GM19395 (cell line): Measurements from ENCODE around the gene ALG14.
"Not testable (repeated sequence)": the region's sequence is repeated elsewhere in the genome, so short reads cannot be mapped to it uniquely, and the experiment has no call there.

Experiments used
- ATAC-seq: cut with Tn5 transposase; IDR thresholded peaks from one replicate; pipeline ENCODE4 v1.9.1; 2021; ENCODE audit warnings: mild to moderate bottlenecking, moderate library complexity; ENCODE audit not compliant: unreplicated experiment

Gene ALG14

DNA sequence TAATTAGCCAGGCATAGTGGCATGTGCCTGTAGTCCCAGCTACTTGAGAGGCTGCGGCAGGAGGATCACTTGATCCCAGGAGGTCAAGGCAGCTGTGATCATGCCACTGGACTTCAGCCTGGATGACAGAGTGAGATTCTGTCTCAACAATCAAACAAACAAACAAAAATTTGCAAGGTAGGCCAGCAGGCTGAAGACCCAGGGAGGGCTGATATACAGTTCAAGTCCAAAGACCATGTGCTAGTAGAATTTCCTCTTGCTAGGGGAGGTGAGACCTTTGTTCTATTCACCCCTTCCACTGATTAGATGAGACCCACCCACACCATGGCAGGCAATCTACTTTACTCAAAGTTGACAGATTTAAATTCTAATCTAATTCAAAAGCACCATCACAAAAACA, 114.7 kb downstream of the ALG14 start:
- ATAC-seq, result no peak

- ATAC-seq, result no peak
These were observed 116.8 kb downstream of the ALG14 start for GRCh38 chr1:94955767-94956632.

GRCh38 chr1:94954263-94955220, 118.2 kb downstream of the ALG14 start:
- no peak for ATAC-seq

DNA sequence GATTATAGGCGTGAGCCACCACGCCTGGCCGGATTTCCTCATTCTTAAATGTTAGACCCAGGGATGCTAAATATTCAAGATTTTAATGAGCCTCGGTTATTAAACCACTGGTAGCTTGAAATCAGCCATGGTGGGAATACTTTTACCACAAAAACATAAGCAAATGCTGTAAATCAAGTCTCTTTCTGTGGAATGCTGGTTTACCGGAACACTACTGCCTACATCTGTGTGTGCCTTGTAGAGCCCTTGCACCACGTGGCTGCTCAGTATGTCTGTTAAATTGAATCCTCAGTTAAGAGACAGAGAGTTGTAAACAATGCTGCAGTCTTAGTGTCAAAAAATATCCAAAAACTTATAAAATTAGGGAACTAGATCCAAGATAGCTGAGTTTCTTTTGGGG, 119.0 kb downstream of the ALG14 start:
- no peak for ATAC-seq

DNA sequence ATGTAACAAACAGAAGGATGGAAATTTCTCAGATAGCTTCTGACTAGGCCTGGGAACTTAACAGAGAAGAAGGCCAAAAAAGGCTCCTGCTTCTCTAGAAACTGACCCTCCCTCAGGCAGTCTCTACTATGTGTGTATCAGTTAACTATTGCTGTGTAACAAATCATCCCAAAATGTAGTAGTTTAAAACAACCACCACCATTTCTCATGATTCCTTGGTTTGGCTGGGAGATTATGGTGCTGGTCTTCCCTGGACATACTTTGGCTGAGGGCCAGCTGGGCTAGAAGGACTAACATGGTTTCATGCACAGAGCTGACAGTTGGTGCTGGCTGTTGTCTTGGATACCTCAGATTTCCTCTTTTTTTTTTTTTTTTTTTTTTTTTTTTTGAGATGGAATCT, 119.6 kb downstream of the ALG14 start:
- no peak for ATAC-seq

GRCh38 chr1:94952539-94952938, 120.2 kb downstream of the ALG14 start:
- no peak for ATAC-seq

DNA sequence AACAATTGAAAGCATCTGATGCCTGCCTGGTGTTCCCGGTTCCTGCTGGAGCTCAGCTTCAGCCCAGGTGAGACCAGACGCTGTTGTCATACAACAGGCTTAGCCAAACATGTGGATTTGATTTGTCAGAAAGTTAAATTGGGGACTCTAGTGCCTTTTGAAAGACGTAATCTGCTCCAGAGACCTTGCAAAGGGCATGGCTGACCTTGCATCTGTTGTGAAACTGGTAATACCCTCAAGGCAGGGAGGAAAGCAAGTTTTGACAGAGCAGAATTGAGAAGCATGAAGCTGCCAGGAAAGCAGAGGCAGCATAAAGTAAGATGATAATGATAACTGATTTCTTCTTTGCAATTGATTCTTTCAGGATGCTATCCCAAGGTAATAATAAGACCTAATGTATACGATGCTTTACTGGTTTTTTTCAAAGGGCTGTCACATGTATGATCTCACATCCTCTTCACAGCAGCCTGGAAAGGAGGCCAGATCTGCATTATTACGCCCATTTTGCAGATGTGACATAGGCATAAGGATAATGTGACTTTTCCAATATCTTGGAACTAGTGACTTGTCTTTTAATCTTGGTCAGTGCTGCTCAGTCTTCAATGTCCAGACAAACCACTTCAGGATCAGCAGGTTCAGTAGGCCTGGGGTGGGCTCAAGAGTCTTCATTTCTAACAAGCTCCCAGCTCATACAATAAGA, 121.1 kb downstream of the ALG14 start:
- ATAC-seq, result no peak

- no peak for ATAC-seq
These were observed 121.7 kb downstream of the ALG14 start for GRCh38 chr1:94951046-94951445.

GRCh38 chr1:94949681-94950661, 122.8 kb downstream of the ALG14 start:
- no peak for ATAC-seq

DNA sequence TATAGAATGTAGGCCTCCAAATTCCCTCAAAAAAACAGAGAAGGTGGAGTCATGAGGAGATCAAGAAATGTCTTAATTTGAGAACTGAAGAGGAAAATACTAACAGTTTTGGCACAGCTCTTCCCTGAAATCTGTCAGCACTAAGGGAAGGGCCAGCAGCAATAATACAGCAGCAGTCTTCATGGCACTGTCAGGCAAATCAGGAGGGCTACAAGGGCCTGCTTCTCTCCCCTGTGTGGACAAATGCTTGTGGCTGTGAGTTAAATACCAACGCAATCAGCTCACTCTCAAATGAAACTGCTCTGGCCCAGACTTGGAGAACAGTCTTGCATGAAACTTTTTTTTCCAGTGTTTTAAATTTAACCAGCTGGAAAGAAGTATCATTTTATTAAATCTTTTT, 125.3 kb downstream of the ALG14 start:
- no peak for ATAC-seq

DNA sequence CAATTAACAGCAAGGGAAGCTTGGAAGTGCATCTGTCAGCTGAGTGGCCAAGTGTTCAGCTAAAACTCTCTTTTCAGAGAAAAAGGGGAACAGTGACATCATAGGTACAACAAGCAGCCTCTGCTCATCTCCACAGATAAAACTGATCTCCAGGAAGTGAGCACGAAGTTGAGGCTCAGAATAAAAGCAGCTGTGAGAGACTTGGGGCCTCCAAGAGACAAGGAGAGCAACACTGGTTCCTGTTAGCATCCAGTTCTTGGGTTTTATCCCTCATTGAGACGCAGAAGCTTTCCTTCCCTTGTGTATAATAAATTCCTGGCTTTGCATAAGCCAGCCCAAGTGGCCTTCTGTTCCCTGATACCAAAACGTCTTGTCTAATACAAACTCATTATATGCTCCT, 125.9 kb downstream of the ALG14 start:
- no peak for ATAC-seq

DNA sequence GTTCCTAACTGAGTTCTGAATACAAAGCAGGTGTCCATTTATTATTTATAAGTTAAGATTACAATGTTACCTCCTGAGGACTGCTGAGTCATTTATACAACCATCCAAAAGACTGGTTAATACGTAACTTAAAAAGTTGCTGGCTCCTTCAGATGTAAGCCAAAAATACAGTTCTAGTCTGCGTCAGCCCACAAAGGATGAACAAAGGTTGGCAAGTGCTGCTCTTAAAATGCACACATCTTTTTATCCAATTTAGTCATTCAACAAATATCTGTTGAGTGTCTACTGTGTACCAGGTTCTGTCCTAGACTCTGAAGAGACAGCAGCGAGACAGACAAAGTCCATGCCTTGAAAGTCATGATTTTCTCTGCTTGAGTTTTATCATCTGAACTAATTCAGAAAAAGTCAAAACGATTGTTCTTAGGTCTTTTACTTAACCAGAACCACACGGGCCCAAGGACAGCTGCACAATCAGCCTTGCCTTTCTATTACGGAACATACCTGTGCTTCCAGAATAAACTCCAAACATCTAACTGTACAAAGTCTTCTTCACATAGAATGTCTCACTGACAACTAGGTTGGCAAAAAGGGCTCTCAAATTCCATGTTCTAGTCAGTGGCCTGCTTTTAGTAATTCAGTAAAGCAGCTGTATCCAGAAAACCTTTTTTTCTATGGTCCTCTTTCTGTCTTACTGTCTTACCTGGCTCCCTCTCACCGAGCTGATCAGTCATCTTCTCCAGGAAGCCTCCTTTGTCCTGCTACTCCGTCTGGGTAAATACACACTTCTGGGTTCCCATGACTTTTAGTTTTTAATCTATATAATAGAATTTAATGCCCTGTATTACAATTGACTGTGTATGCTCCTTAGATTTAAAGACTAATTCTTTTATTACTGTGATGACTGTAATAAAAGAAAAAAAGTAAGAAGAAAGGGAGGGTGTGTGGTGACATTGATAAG, 130.3 kb downstream of the ALG14 start:
- ATAC-seq, result peak; percentile 66

- ATAC-seq, result not testable (repeated sequence)
These were observed 131.3 kb downstream of the ALG14 start for GRCh38 chr1:94941480-94941879.

DNA sequence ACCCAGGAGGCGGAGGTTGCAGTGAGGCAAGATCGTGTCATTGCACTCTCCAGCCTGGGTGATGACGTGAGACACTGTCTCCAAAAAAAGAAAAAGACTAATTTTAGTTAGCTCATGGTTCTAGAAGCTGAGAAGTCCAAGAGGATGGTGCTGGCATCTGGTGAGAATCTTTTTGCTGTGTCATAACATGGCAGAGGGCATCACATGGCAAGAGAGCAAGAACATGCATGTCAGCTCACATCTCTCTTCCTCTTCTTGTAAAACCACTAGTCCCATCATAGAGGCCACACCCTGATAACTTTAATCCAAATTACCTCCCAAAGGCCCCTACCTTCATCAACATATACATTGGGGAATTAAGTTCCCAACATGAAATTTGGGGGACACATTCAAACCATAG, 132.0 kb downstream of the ALG14 start:
- ATAC-seq, result no peak

DNA sequence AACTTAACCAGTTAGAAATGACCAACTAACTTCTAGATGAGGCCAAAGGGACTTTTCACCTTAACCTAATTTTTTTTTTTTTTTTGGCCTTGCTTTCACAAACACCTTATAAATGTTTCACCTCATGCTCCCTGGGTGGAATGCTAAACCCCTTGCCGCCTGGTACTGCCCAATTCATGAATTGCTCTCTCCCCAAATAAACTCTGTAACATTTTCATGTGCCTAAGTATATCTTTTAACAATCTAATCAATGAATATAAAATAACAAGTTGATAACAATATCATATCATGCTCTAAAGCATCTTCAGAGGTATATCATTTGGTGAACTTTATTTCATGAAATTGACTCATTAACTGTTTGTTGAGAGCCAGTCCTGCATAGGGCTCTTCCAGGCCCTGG, 134.9 kb downstream of the ALG14 start:
- no peak for ATAC-seq

GRCh38 chr1:94936861-94937620, 135.7 kb downstream of the ALG14 start:
- ATAC-seq, result no peak

DNA sequence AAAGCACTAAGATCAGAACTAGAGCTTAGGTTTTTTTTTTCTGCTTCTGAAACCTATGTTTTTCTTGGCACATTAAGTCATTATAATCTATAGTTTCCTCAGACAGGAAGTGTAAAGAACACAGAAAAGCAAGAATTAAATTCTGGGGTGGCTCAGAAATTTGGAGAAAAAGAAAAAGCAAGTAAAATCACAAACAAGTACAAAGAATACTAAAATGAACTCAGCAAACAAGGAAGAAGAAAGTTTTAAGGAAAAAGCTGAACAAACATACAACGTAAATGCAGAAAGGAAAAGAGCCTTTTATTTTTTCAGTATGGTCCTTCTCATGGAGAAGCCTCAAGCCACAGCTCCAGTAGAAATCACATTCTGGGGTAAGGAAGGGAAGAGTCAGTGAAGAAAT, 137.3 kb downstream of the ALG14 start:
- ATAC-seq, result no peak

DNA sequence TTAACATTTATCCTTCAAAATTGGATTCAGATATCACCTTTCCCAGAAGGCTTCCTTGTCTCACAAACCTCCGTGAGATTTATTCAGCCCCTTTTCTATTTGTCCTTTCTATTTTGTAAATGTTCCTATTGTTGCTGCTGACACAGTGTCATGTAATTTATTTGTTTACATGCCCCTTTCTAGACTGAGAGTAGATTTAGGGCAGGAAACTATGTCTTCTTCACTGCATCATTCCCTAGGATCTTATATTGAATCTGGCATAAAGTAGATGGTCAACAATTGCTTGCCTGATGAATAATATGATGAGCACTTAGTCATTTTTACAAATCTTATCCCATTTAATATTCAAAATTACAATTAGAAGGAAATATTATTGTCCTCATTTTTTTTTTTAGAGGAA, 137.7 kb downstream of the ALG14 start:
- ATAC-seq, result no peak
